ENCODE results near the gene HEMGN. TPM values are rescaled to one million over a fixed set of nuclear protein-coding genes. Genes with fewer than 3 reads are reported as not detected.

The HEMGN gene
- total and polyA plus RNA-seq, 2 of the 13 experiments (the other 11 are each of a cell fraction or from before 2014, with no cell fraction given) = not detected

GRCh38 chr9:97921959-97922724, 15.8 kb downstream of the HEMGN start, which contains the start of gene TRMO (continued):
- TF ChIP-seq SRSF9 (IDR thresholded peaks at IDR 0.05; ENCODE audit: borderline replicate concordance, insufficient read depth, low read depth, low read length, poor library complexity, severe bottlenecking) (no peak), FOXA1 (IDR thresholded peaks at IDR 0.05) (no peak), FOXA1 (CRISPR knock-in tag; IDR thresholded peaks at IDR 0.05) (peak; percentile 39; the same call in 1 of the 2 replicates), BORCS8-MEF2B (CRISPR knock-in tag; IDR thresholded peaks at IDR 0.05) (peak; percentile 81), HNF4G (IDR thresholded peaks at IDR 0.05; ENCODE audit: borderline replicate concordance, low read depth, low read length) (no peak; the same call in 1 of the 2 replicates), HNF4G (CRISPR knock-in tag; IDR thresholded peaks at IDR 0.05; ENCODE audit: borderline replicate concordance, low read depth) (peak; percentile 45; the same call in 1 of the 2 replicates), CENPX (CRISPR knock-in tag; IDR thresholded peaks at IDR 0.05) (no peak), ZBED4 (CRISPR knock-in tag; IDR thresholded peaks at IDR 0.05; ENCODE audit: borderline replicate concordance) (no peak), TMF1 (CRISPR knock-in tag; IDR thresholded peaks at IDR 0.05; ENCODE audit: low read depth) (peak; percentile 75; the same call in 1 of the 2 replicates), ZNF670 (CRISPR knock-in tag; IDR thresholded peaks at IDR 0.05; ENCODE audit: borderline replicate concordance) (peak; percentile 86; the same call in 1 of the 2 replicates), SUZ12 (IDR thresholded peaks at IDR 0.05; ENCODE audit: low read depth, low read length) (no peak), SNAPC5 (CRISPR knock-in tag; IDR thresholded peaks at IDR 0.05; ENCODE audit: borderline replicate concordance) (no peak), NONO (IDR thresholded peaks at IDR 0.05) (no peak), NONO (CRISPR knock-in tag; conservative IDR thresholded peaks at IDR 0.05) (peak; percentile 93), JARID2 (CRISPR knock-in tag; IDR thresholded peaks at IDR 0.05; ENCODE audit: insufficient replicate concordance) (peak; percentile 41), MXD4 (CRISPR knock-in tag; IDR thresholded peaks at IDR 0.05) (peak; percentile 96)
- TF ChIP-seq, protein P1, sequence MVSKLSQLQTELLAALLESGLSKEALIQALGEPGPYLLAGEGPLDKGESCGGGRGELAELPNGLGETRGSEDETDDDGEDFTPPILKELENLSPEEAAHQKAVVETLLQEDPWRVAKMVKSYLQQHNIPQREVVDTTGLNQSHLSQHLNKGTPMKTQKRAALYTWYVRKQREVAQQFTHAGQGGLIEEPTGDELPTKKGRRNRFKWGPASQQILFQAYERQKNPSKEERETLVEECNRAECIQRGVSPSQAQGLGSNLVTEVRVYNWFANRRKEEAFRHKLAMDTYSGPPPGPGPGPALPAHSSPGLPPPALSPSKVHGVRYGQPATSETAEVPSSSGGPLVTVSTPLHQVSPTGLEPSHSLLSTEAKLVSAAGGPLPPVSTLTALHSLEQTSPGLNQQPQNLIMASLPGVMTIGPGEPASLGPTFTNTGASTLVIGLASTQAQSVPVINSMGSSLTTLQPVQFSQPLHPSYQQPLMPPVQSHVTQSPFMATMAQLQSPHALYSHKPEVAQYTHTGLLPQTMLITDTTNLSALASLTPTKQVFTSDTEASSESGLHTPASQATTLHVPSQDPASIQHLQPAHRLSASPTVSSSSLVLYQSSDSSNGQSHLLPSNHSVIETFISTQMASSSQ (IDR thresholded peaks at IDR 0.05; ENCODE audit: low read depth) = peak; percentile 52; the same call in 1 of the 2 replicates
- TF ChIP-seq, protein P1 (CRISPR knock-in tag; IDR thresholded peaks at IDR 0.05; ENCODE audit: borderline replicate concordance) = peak; percentile 77; the same call in 1 of the 2 replicates
- TF ChIP-seq, protein P2, sequence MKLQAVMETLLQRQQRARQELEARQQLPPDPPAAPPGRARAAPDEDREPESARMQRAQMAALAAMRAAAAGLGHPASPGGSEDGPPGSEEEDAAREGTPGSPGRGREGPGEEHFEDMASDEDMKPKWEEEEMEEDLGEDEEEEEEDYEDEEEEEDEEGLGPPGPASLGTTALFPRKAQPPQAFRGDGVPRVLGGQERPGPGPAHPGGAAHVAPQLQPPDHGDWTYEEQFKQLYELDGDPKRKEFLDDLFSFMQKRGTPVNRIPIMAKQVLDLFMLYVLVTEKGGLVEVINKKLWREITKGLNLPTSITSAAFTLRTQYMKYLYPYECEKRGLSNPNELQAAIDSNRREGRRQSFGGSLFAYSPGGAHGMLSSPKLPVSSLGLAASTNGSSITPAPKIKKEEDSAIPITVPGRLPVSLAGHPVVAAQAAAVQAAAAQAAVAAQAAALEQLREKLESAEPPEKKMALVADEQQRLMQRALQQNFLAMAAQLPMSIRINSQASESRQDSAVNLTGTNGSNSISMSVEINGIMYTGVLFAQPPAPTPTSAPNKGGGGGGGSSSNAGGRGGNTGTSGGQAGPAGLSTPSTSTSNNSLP (IDR thresholded peaks at IDR 0.05; ENCODE audit: low read depth, low read length) = no peak
